NCI-H2081 (cell line): ENCODE results near the gene WNT8B.

ENCODE experiments used
- DNase-seq, 2 experiments: peaks; one replicate each; lab custom pipeline; 2025; lab: John Stamatoyannopoulos, UW

Gene WNT8B

GRCh38 chr10:100519311-100520051 lies 56.7 kb downstream of the WNT8B start, which contains the start of gene SEC31B:
SEC31B (minus strand) TSS chr10:100519861; CDS start chr10:100516952, 2,909 bp downstream.
- no peak for DNase-seq

DNA sequence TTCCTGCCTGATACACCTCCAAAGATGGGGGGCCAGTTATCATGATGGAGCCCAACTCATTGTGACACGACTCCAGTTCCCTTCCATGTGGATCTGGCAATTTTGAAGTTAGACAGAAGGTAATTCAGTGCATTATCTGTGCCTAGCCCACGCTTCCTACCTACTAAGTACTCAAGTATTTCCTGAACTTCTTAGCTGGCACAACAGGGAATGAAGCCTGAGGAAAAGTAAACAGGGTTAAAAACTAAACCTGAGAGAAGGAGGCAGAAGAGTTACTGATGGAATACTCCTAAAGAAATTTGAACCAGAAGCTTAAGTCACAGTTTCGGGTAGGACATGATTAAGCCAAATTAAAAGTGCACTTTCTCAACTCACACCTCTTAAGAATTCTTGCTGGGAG lies 58.0 kb downstream of the WNT8B start:
- DNase-seq, result no peak

DNA sequence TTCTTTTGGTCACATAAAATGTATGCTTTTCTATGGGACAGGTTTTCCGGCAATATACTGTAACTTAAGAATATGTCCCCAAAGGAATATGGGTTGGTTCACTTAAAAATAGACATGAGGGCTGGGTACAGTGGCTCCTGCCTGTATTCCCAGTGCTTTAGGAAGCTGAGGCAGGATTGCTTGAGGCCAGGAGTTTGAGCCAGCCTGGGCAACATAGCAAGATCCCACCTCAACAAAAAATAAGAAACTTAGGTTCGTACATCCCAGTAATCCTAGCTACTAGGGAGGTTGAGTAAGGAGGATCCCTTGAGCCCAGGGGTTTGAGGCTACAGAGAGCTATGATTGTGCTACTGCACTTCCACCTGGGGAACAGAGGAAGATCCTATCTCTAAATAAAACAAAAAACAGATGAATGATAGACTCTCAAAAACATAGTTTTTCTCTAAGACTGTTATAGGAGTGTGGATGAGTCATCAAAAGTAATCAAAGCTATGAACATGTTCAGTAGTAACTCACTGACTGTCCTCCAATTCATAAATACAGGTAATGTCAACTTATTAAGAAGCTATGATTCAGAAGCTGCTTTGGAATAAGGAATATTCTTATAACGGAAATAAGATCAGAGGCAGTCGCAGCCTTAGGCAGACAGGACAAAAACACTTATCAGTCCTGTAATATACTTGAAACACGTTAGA lies 59.4 kb downstream of the WNT8B start:
- DNase-seq, result no peak

GRCh38 chr10:100522945-100523344 lies 60.1 kb downstream of the WNT8B start:
- no peak for DNase-seq

- no peak for DNase-seq
These were observed 61.4 kb downstream of the WNT8B start for GRCh38 chr10:100524206-100524605.

DNA sequence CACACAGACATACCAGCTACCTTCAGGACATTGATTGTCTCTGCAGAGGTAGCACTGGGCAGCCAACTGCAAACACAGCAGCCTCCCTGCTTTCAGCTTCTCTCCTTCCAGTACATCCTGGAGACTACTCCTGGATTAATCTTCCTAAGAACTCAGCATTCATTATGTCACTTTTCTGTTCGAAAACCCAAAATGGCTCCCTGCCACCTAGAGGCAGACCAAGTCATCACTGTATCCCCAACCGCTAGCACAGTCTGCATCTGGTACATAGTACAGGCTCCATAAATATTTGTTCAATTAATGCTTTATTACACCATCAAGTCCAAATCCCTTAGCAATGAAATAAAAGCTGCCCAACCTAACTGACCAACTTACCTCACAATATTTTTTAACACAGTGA lies 61.8 kb downstream of the WNT8B start:
- DNase-seq, result no peak

GRCh38 chr10:100528123-100528886 lies 65.5 kb downstream of the WNT8B start:
- no peak for DNase-seq

DNA sequence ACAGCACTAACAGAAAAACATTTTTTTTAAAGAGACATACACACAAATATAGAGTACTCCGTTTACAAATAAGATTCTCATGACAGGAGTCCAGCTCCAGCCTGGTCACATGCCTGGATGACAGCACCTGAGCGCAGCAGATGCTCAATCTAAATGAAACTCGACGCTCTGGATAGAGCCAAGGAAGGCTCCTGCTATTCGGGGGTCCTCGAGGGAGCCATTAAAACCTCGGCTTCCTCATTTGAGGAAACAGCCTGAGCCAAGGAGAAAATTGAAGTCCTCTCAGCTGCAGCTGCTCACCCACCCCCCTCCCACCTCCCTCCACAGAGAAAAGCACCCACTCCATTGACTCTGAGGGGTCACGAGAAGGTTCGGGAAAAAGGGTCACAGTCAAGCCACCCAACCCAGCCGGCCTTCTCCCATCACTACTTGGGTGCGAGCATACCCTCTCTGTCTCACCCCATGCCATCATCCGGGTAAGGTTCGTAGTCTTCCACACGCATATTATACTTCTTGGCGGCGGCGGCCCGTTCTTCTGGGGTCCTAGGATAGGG lies 66.2 kb downstream of the WNT8B start:
- peak in 1 of 2 experiments; percentile 21 for DNase-seq

DNA sequence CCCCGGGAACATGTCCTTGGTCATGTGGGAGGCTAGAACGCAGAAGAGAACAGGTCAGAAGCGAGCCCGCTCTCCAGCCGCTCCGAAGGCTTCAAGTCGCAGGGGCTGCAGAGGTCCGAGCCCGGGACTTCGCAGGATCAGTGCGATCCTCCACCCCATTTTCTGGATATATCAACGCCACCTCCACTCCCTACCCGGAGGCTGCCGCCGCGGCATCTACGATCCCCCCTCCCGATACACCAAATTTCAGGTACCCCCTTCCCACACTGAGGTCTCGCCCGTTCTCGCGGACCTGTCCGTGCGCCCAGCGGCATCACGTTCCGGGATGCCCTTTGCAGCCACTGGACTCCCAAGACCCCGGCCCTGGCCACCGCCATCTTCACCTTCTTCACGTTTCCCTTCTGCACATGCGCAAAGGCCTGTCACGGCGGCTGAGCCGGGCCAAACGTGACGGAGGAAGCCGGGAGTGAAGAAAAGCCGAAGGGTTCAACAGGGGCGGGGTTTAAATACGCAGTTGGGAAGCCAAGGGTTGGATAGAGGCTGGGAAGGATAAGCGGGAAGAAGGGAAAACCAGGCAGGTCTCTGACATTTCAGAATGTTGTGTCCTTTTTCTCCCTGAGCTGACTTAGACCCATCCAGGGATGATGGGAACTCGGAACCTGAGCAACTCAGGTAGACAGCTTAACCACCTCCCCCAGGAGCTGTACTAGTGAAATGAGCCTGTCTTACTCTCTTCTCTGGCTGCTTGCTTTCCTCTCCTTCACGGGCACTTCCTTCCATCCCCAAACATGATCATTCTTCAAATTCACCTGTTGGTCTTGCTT lies 66.9 kb downstream of the WNT8B start, which contains the start of gene NDUFB8:
TSS of gene NDUFB8 (minus strand) at position 397 of the 824 bp plus-strand sequence. CDS start at position 377, 20 bp downstream.
- DNase-seq, result peak; percentile 77 to 81

- DNase-seq, result no peak
These were observed 69.0 kb downstream of the WNT8B start for GRCh38 chr10:100531761-100532160.
